Hepatocyte (in vitro differentiated cells): ENCODE measurements around the gene TMEM41B. TPM values are rescaled to one million over a fixed set of nuclear protein-coding genes. Genes with fewer than 3 reads are reported as not detected.

ENCODE experiments used
- DNase-seq: peaks from one replicate; pipeline ENCODE4 v3.0.0-alpha.2; 2016; ENCODE audit warnings: low spot score
- H2AFZ ChIP-seq: fragments of 200-600 bp; sonication (generic); 2 replicates; pipeline ENCODE4 v1.6.0; 2016; ENCODE audit warnings: antibody characterized with exemption, mild to moderate bottlenecking
- H3K27ac ChIP-seq: fragments of 200-600 bp; sonication (generic); 2 replicates; pipeline ENCODE4 v1.5.1; 2016; ENCODE audit warnings: mild to moderate bottlenecking
- H3K27me3 ChIP-seq: fragments of 200-600 bp; sonication (generic); 2 replicates; pipeline ENCODE4 v1.6.1; 2016
- H3K36me3 ChIP-seq: fragments of 200-600 bp; sonication (generic); replicated peaks from 2 replicates; pipeline ENCODE4 v1.5.1; 2016; ENCODE audit warnings: low read depth; ENCODE audit not compliant: insufficient read depth
- H3K4me1 ChIP-seq: fragments of 200-600 bp; sonication (generic); 2 replicates; pipeline ENCODE4 v1.5.1; 2016; ENCODE audit warnings: mild to moderate bottlenecking, moderate library complexity; ENCODE audit not compliant: insufficient read depth
- H3K4me2 ChIP-seq: fragments of 200-600 bp; sonication (generic); 2 replicates; pipeline ENCODE4 v1.6.0; 2016
- H3K4me3 ChIP-seq: fragments of 200-600 bp; sonication (generic); 2 replicates; pipeline ENCODE4 v1.5.1; 2016; ENCODE audit warnings: mild to moderate bottlenecking
- H3K79me2 ChIP-seq: fragments of 200-600 bp; sonication (generic); 2 replicates; pipeline ENCODE4 v1.6.0; 2017; ENCODE audit warnings: mild to moderate bottlenecking
- H3K9me2 ChIP-seq: fragments of 200-600 bp; sonication (generic); replicated peaks from 2 replicates; pipeline ENCODE4 v1.6.0; 2017; ENCODE audit warnings: mild to moderate bottlenecking; ENCODE audit not compliant: insufficient read depth
- H3K9me3 ChIP-seq: fragments of 200-600 bp; sonication (generic); 2 replicates; pipeline ENCODE4 v1.5.1; 2016; ENCODE audit warnings: low read depth, mild to moderate bottlenecking
- H4K20me1 ChIP-seq: fragments of 200-600 bp; sonication (generic); 2 replicates; pipeline ENCODE4 v1.6.0; 2016; ENCODE audit warnings: mild to moderate bottlenecking; ENCODE audit not compliant: insufficient read depth, poor library complexity, severe bottlenecking
- CTCF ChIP-seq: fragments of 200-600 bp; sonication (generic); IDR thresholded peaks from 2 replicates; pipeline ENCODE4 v1.5.1; 2016; ENCODE audit warnings: antibody characterized with exemption, mild to moderate bottlenecking; ENCODE audit not compliant: poor library complexity
- EZH2 ChIP-seq: fragments of 200-600 bp; sonication (generic); IDR thresholded peaks from 2 replicates; pipeline ENCODE4 v1.6.1; 2016; ENCODE audit warnings: antibody characterized with exemption, mild to moderate bottlenecking, borderline replicate concordance
- EZH2phosphoT487 ChIP-seq: fragments of 200-600 bp; sonication (generic); IDR thresholded peaks from one replicate; pipeline ENCODE4 v1.6.1; 2018; ENCODE audit warnings: antibody characterized with exemption, mild to moderate bottlenecking, low read depth, moderate library complexity; ENCODE audit not compliant: unreplicated experiment, severe bottlenecking
- WGBS: methylation state at CpG from one replicate; pipeline ENCODE4 v1.1.6; 2016; ENCODE audit warnings: low lambda C conversion rate; ENCODE audit errors: missing lambda C conversion rate; 5-methylcytosine and 5-hydroxymethylcytosine counted together
- polyA plus RNA-seq: library from polyadenylated mRNA; unstranded; fragments of >200 nt; fragmentation: Nextera tagmentation; extraction: Ambion mirVana; gene quantifications from 2 replicates; pipeline ENCODE4 v1.2.1, GENCODE V29; 2016
- total RNA-seq: library from RNA; depleted of rRNA; stranded (reverse); fragments of >200 nt; gene quantifications from 2 replicates; pipeline ENCODE4 v1.2.3, GENCODE V29; 2014

Gene TMEM41B
- total and polyA plus RNA-seq, 2 experiments from 2014 or later = 39.6 to 74.4 TPM

- Histone ChIP-seq H3K27me3 (no peaks in the 10 kb centered on the region), H3K4me1 (no peaks in the 10 kb centered on the region), H3K79me2 (peaks cover 87% of the 10 kb centered on the region), H2AFZ (no peak overlapping the region), H3K27ac (no peak overlapping the region), H3K9me3 (no peaks in the 10 kb centered on the region), H4K20me1 (peaks cover 19% of the 10 kb centered on the region), H3K36me3 (no peaks in the 10 kb centered on the region), H3K4me2 (no peak overlapping the region), H3K4me3 (no peak overlapping the region), H3K9me2 (no peaks in the 10 kb centered on the region)
- DNase-seq = no peak
- WGBS = 95% methylated on average over 3 of the region's 3 CpGs
- no peak for TF ChIP-seq EZH2phosphoT487
- no peak for TF ChIP-seq CTCF
- no peak for TF ChIP-seq EZH2
Measured at GRCh38 chr11:9304178-9304577, 10.2 kb downstream of the TMEM41B start.

- H3K79me2 ChIP-seq = peaks cover 83% of the 10 kb centered on the region
- H4K20me1 ChIP-seq = peaks cover 18% of the 10 kb centered on the region
- H3K4me2 ChIP-seq = no peak overlapping the region
Measured at GRCh38 chr11:9302448-9302847, 11.9 kb downstream of the TMEM41B start.

GRCh38 chr11:9301720-9302119, 12.7 kb downstream of the TMEM41B start:
- H3K4me2 ChIP-seq = no peak overlapping the region
- peaks cover 79% of the 10 kb centered on the region for H3K79me2 ChIP-seq
- H3K4me3 ChIP-seq = no peak overlapping the region
- peaks cover 18% of the 10 kb centered on the region for H4K20me1 ChIP-seq
- H2AFZ ChIP-seq = no peak overlapping the region
- WGBS = 93% methylated on average over 7 of the region's 10 CpGs
- H3K36me3 ChIP-seq = no peaks in the 10 kb centered on the region
- no peaks in the 10 kb centered on the region for H3K9me2 ChIP-seq
- TF ChIP-seq EZH2phosphoT487 = no peak
- no peak for TF ChIP-seq EZH2
- TF ChIP-seq CTCF = no peak
- no peaks in the 10 kb centered on the region for H3K27me3 ChIP-seq
- no peaks in the 10 kb centered on the region for H3K4me1 ChIP-seq
- H3K9me3 ChIP-seq = no peaks in the 10 kb centered on the region
- no peak overlapping the region for H3K27ac ChIP-seq
- no peak for DNase-seq

More at GRCh38 chr11:9302448-9302847, 11.9 kb downstream of the TMEM41B start:
- Histone ChIP-seq H3K36me3 (no peaks in the 10 kb centered on the region), H3K27ac (no peak overlapping the region), H3K9me3 (no peaks in the 10 kb centered on the region), H3K4me1 (no peaks in the 10 kb centered on the region), H3K27me3 (no peaks in the 10 kb centered on the region), H2AFZ (no peak overlapping the region), H3K4me3 (no peak overlapping the region), H3K9me2 (no peaks in the 10 kb centered on the region)
- TF ChIP-seq CTCF = no peak
- no peak for DNase-seq
- WGBS = no CpG with 5 or more reads among the region's 3 CpGs

GRCh38 chr11:9293646-9294045, 20.7 kb downstream of the TMEM41B start:
- no peaks in the 10 kb centered on the region for H4K20me1 ChIP-seq
- DNase-seq = no peak
- H3K36me3 ChIP-seq = no peaks in the 10 kb centered on the region
- H3K27ac ChIP-seq = no peak overlapping the region
- no peak overlapping the region for H3K4me3 ChIP-seq
- peaks cover 32% of the 10 kb centered on the region for H3K79me2 ChIP-seq
- no peaks in the 10 kb centered on the region for H3K9me3 ChIP-seq
- H3K4me1 ChIP-seq = no peaks in the 10 kb centered on the region
- H2AFZ ChIP-seq = no peak overlapping the region
- TF ChIP-seq CTCF (no peak), EZH2phosphoT487 (no peak)
- no peaks in the 10 kb centered on the region for H3K27me3 ChIP-seq
- no peaks in the 10 kb centered on the region for H3K9me2 ChIP-seq
- WGBS = 97% methylated on average over 7 of the region's 7 CpGs
- H3K4me2 ChIP-seq = no peak overlapping the region
